Measurements from ENCODE around the gene STAC3.

The STAC3 gene

DNA sequence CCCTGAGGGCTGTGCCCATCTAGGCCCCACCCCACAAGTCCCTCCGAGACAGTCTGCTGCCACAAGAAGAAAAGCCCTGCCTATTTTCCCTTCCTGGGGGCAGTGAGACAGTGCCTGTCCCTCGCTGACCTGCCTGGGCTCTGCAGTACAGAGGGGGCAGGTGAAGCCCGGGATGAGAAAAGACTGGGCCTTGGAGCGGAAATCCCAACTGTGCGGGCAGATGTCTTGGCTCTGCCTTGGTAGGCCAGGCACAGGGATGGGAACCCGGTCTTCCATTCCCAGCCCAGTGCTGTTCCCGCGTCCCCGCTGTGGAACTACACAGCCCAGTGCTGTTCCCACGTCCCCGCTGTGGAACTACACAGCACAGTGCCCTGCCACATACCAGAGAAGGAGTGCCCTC, 47.2 kb downstream of the STAC3 start:
- Histone ChIP-seq H2AFZ (ENCODE audit: low read depth, low read length) (no peak overlapping the region), H3K9me3 (ENCODE audit: insufficient read depth, low read length) (no peaks in the 10 kb centered on the region), H3K4me2 (ENCODE audit: low read length) (no peak overlapping the region), H3K4me1 (ENCODE audit: low read length) (no peaks in the 10 kb centered on the region), H3K36me3 (replicated peaks; ENCODE audit: low read depth, low read length) (no peaks in the 10 kb centered on the region), H3K27ac (ENCODE audit: low read length) (no peak overlapping the region), H3K27me3 (ENCODE audit: low read depth, low read length) (no peaks in the 10 kb centered on the region), H4K20me1 (ENCODE audit: insufficient read depth, low read length) (no peaks in the 10 kb centered on the region), H3K9ac (ENCODE audit: low read length) (no peak overlapping the region), H3K4me3 (ENCODE audit: low read length) (no peak overlapping the region), H3K79me2 (ENCODE audit: low read length) (no peaks in the 10 kb centered on the region)
- TF ChIP-seq EZH2phosphoT487 (IDR thresholded peaks at IDR 0.05; ENCODE audit: low read depth) = no peak

DNA sequence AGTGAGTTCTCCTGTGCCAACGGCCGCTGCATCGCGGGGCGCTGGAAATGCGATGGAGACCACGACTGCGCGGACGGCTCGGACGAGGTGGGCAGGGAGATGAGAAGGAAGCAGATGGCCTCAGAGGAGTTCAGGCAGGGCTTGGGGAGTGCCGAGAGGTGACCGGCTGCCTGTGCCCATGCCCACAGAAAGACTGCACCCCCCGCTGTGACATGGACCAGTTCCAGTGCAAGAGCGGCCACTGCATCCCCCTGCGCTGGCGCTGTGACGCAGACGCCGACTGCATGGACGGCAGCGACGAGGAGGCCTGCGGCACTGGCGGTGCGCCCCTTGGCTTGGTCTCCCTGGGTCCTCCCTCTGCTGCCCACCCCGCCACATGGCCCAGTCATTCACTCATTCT, 47.8 kb downstream of the STAC3 start:
- Histone ChIP-seq H3K79me2 (ENCODE audit: low read length) (no peaks in the 10 kb centered on the region), H3K4me1 (ENCODE audit: low read length) (no peaks in the 10 kb centered on the region), H3K27ac (ENCODE audit: low read length) (no peak overlapping the region), H4K20me1 (ENCODE audit: insufficient read depth, low read length) (no peaks in the 10 kb centered on the region), H3K4me3 (ENCODE audit: low read length) (no peak overlapping the region), H2AFZ (ENCODE audit: low read depth, low read length) (no peak overlapping the region), H3K9me3 (ENCODE audit: insufficient read depth, low read length) (no peaks in the 10 kb centered on the region), H3K4me2 (ENCODE audit: low read length) (no peak overlapping the region), H3K36me3 (replicated peaks; ENCODE audit: low read depth, low read length) (no peaks in the 10 kb centered on the region), H3K27me3 (ENCODE audit: low read depth, low read length) (no peaks in the 10 kb centered on the region), H3K9ac (ENCODE audit: low read length) (no peak overlapping the region)
- TF ChIP-seq, protein P1, sequence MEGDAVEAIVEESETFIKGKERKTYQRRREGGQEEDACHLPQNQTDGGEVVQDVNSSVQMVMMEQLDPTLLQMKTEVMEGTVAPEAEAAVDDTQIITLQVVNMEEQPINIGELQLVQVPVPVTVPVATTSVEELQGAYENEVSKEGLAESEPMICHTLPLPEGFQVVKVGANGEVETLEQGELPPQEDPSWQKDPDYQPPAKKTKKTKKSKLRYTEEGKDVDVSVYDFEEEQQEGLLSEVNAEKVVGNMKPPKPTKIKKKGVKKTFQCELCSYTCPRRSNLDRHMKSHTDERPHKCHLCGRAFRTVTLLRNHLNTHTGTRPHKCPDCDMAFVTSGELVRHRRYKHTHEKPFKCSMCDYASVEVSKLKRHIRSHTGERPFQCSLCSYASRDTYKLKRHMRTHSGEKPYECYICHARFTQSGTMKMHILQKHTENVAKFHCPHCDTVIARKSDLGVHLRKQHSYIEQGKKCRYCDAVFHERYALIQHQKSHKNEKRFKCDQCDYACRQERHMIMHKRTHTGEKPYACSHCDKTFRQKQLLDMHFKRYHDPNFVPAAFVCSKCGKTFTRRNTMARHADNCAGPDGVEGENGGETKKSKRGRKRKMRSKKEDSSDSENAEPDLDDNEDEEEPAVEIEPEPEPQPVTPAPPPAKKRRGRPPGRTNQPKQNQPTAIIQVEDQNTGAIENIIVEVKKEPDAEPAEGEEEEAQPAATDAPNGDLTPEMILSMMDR (IDR thresholded peaks at IDR 0.05; ENCODE audit: low read depth, low read length) = no peak
- no peak for TF ChIP-seq EZH2phosphoT487 (IDR thresholded peaks at IDR 0.05; ENCODE audit: low read depth)

DNA sequence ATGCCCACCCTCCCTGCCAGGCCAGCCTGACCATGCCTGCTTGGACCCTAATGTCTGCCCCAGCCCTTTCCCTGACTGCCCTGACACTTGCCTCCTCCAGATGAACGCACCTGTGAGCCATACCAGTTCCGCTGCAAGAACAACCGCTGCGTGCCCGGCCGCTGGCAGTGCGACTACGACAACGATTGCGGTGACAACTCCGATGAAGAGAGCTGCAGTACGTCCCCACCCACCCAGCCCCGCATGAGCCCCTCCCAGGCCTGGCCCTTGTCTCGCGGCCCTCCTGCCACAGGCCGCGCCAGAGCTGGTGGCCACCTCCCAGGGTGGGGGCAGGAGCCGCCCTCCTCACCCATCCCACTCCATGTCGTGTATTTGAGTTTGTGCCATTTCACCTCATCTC, 48.7 kb downstream of the STAC3 start:
- H2AFZ ChIP-seq (ENCODE audit: low read depth, low read length) = no peak overlapping the region
- H3K4me2 ChIP-seq (ENCODE audit: low read length) = no peak overlapping the region
- H3K4me1 ChIP-seq (ENCODE audit: low read length) = no peaks in the 10 kb centered on the region
- no peaks in the 10 kb centered on the region for H3K9me3 ChIP-seq (ENCODE audit: insufficient read depth, low read length)
- H3K4me3 ChIP-seq (ENCODE audit: low read length) = no peak overlapping the region
- H3K79me2 ChIP-seq (ENCODE audit: low read length) = no peaks in the 10 kb centered on the region
- TF ChIP-seq EZH2phosphoT487 (IDR thresholded peaks at IDR 0.05; ENCODE audit: low read depth) = no peak
- TF ChIP-seq, protein P1 (IDR thresholded peaks at IDR 0.05; ENCODE audit: low read depth, low read length) = no peak
- H3K9ac ChIP-seq (ENCODE audit: low read length) = no peak overlapping the region
- H3K36me3 ChIP-seq (replicated peaks; ENCODE audit: low read depth, low read length) = no peaks in the 10 kb centered on the region
- H3K27ac ChIP-seq (ENCODE audit: low read length) = no peak overlapping the region
- no peaks in the 10 kb centered on the region for H3K27me3 ChIP-seq (ENCODE audit: low read depth, low read length)
- no peaks in the 10 kb centered on the region for H4K20me1 ChIP-seq (ENCODE audit: insufficient read depth, low read length)

DNA sequence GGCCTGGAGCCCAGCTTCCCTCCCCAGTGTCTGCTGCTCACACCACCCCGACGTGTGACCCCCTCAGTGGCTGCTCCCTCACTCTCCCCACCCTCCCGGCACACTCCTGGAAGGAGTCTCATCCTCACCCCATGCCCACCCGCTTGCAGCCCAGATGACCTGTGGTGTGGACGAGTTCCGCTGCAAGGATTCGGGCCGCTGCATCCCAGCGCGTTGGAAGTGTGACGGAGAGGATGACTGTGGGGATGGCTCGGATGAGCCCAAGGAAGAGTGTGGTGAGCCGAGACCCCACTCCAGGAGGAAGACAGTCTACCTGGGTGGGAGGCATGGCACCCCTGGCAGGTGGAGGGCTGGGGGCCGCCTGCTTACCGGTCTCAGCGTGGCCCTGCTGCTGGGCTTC, 49.4 kb downstream of the STAC3 start:
- no peaks in the 10 kb centered on the region for H3K79me2 ChIP-seq (ENCODE audit: low read length)
- H3K4me3 ChIP-seq (ENCODE audit: low read length) = no peak overlapping the region
- H3K27ac ChIP-seq (ENCODE audit: low read length) = no peak overlapping the region
- no peaks in the 10 kb centered on the region for H4K20me1 ChIP-seq (ENCODE audit: insufficient read depth, low read length)
- TF ChIP-seq, protein P1 (IDR thresholded peaks at IDR 0.05; ENCODE audit: low read depth, low read length) = no peak
- no peak for TF ChIP-seq EZH2phosphoT487 (IDR thresholded peaks at IDR 0.05; ENCODE audit: low read depth)
- no peaks in the 10 kb centered on the region for H3K4me1 ChIP-seq (ENCODE audit: low read length)
- no peaks in the 10 kb centered on the region for H3K36me3 ChIP-seq (replicated peaks; ENCODE audit: low read depth, low read length)
- H3K27me3 ChIP-seq (ENCODE audit: low read depth, low read length) = no peaks in the 10 kb centered on the region
- H3K9me3 ChIP-seq (ENCODE audit: insufficient read depth, low read length) = no peaks in the 10 kb centered on the region
- no peak overlapping the region for H3K9ac ChIP-seq (ENCODE audit: low read length)
- H2AFZ ChIP-seq (ENCODE audit: low read depth, low read length) = no peak overlapping the region
- no peak overlapping the region for H3K4me2 ChIP-seq (ENCODE audit: low read length)

DNA sequence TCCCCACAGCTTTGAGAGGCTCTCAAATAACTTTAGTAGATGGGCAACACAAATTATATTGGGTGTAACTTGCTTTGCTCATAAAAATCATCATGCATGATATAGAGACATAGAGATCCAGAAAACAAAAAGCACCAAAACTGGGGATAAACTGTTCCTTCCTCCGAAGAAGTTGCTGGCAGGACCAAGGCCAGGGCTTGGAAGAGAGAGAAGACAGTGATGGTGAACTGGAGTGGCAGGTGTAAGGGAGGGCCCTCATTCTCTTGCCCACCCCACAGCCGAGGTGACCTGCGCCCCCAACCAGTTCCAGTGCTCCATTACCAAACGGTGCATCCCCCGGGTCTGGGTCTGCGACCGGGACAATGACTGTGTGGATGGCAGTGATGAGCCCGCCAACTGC, 49.8 kb downstream of the STAC3 start:
- Histone ChIP-seq H3K4me1 (ENCODE audit: low read length) (no peaks in the 10 kb centered on the region), H3K9ac (ENCODE audit: low read length) (no peak overlapping the region), H2AFZ (ENCODE audit: low read depth, low read length) (no peak overlapping the region), H3K4me2 (ENCODE audit: low read length) (no peak overlapping the region), H3K36me3 (replicated peaks; ENCODE audit: low read depth, low read length) (no peaks in the 10 kb centered on the region), H3K9me3 (ENCODE audit: insufficient read depth, low read length) (no peaks in the 10 kb centered on the region), H3K4me3 (ENCODE audit: low read length) (no peak overlapping the region), H3K79me2 (ENCODE audit: low read length) (no peaks in the 10 kb centered on the region), H3K27me3 (ENCODE audit: low read depth, low read length) (no peaks in the 10 kb centered on the region), H4K20me1 (ENCODE audit: insufficient read depth, low read length) (no peaks in the 10 kb centered on the region), H3K27ac (ENCODE audit: low read length) (no peak overlapping the region)
- no peak for TF ChIP-seq EZH2phosphoT487 (IDR thresholded peaks at IDR 0.05; ENCODE audit: low read depth)
- TF ChIP-seq, protein P1 (IDR thresholded peaks at IDR 0.05; ENCODE audit: low read depth, low read length) = no peak
